ENCODE measurements around the gene RHCE. TPM values are rescaled to one million over a fixed set of nuclear protein-coding genes. Genes with fewer than 3 reads are reported as not detected.

RHCE gene
- total and polyA plus RNA-seq, 9 of the 15 experiments (the other 6 are each of a cell fraction or from before 2014, with no cell fraction given): 5.4 to 31.5 (median 12.6) TPM

- TF ChIP-seq ARID3A (IDR thresholded peaks at IDR 0.05; ENCODE audit: borderline replicate concordance, low read depth, low read length): peak; percentile 19; the same call in 1 of the 2 replicates
- peak; percentile 72; the same call in 1 of the 2 replicates for TF ChIP-seq HMGXB4 (CRISPR knock-in tag; IDR thresholded peaks at IDR 0.05)
- peak in 1 of 2 experiments; percentile 78; a peak in 2 of 4 replicates for TF ChIP-seq TRIM24 (IDR thresholded peaks at IDR 0.05)
- TF ChIP-seq ZFP1 (CRISPR knock-in tag; IDR thresholded peaks at IDR 0.05): no peak
- TF ChIP-seq MAX (CRISPR knock-in tag; IDR thresholded peaks at IDR 0.05): peak; percentile 72
- TF ChIP-seq CBX3 (IDR thresholded peaks at IDR 0.05; ENCODE audit: borderline replicate concordance in 1 of 2, low read length in 2 of 2): peak in 1 of 2 experiments; percentile 27; a peak in 1 of 3 replicates
- TF ChIP-seq YY1 (IDR thresholded peaks at IDR 0.05; ENCODE audit: borderline replicate concordance in 1 of 3, control insufficient read depth in 1 of 3, extremely low read depth in 1 of 3, insufficient read depth in 3 of 3, insufficient read length in 1 of 3, insufficient replicate concordance in 2 of 3, low read depth in 1 of 3, low read length in 2 of 3): peak in 2 of 3 experiments; percentile 7 to 74
- no peak for TF ChIP-seq KDM2B (CRISPR knock-in tag; IDR thresholded peaks at IDR 0.05)
- TF ChIP-seq CXXC5 (CRISPR knock-in tag; IDR thresholded peaks at IDR 0.05): peak; percentile 80
- 0 out of 2 replicates have a peak, but pooled peaks have one; percentile 30 for TF ChIP-seq TCF15 (CRISPR knock-in tag; IDR thresholded peaks at IDR 0.05)
- peak; percentile 39; the same call in 1 of the 2 replicates for TF ChIP-seq VEZF1 (CRISPR knock-in tag; IDR thresholded peaks at IDR 0.05)
- TF ChIP-seq ZNF609 (CRISPR knock-in tag; IDR thresholded peaks at IDR 0.05; ENCODE audit: borderline replicate concordance): no peak
- peak; percentile 70 for TF ChIP-seq TAF9B (IDR thresholded peaks at IDR 0.05; ENCODE audit: partially characterized antibody)
These were observed 82.2 kb downstream of the RHCE start, which contains the start of gene TMEM50A (continued) for GRCh38 chr1:25338188-25338981.

All from K562 (cell line).